AG09309 (cell line): Measurements from ENCODE around the gene GOLGA6L1.
"Not testable (repeated sequence)": the region's sequence is repeated elsewhere in the genome, so short reads cannot be mapped to it uniquely, and the experiment has no call there.

Source experiments
- DNase-seq: peaks from one replicate; pipeline ENCODE4 v3.0.0-alpha.2; 2010; ENCODE audit warnings: low read depth
- H3K4me3 ChIP-seq: 2 replicates; pipeline ENCODE4 v1.5.1; 2011; ENCODE audit warnings: mild to moderate bottlenecking, low read depth, low read length, moderate library complexity; ENCODE audit not compliant: control insufficient read depth
- CTCF ChIP-seq: IDR thresholded peaks from 2 replicates; pipeline ENCODE4 v1.5.1; 2011; ENCODE audit warnings: mild to moderate bottlenecking, low read depth, low read length, inconsistent platforms; ENCODE audit not compliant: insufficient read depth, control insufficient read depth; ENCODE audit errors: missing control alignments

Gene GOLGA6L1, protein sequence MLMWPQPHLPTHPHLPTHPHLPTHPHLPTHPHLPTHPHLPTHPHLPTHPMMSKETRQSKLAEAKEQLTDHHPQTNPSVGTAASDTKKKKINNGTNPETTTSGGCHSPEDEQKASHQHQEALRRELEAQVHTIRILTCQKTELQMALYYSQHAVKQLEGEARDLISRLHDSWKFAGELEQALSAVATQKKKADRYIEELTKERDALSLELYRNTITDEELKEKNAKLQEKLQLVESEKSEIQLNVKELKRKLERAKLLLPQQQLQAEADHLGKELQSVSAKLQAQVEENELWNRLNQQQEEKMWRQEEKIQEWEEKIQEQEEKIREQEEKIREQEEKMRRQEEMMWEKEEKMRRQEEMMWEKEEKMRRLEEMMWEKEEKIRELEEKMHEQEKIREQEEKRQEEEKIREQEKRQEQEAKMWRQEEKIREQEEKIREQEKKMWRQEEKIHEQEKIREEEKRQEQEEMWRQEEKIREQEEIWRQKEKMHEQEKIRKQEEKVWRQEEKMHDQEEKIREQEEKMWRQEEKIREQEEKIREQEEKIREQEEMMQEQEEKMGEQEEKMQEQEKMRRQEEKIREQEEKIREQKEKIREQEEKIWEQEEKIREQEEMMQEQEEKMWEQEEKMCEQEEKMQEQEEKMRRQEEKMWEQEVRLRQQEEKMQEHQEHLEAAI

DNA sequence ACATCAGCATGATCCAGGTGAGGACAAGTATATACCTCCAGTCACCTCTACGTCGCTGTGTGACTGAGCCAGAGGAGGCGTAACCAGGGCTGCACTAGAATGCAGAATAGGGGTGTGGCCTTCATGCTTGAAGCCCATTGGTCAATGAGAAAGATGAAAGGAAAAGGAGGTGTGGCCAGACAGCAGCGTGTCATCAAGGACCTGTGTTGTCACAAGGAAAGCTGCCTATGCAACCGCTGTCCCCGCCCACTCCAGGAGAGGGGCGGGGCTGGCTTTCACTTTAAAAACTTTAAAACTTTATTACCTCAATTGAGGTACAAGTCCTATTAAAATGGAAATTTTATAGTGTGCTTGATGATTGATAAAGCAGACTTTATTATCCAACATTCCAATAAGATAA is at the start of gene GOLGA6L1:
Gene GOLGA6L1, minus strand, starts transcription at position 101 of the 400 bp plus-strand sequence. Its CDS starts 91 bp downstream, at position 10.
- not testable (repeated sequence) for H3K4me3 ChIP-seq, DNase-seq

GRCh38 chr15:23181201-23181600 is 44.6 kb upstream of the GOLGA6L1 start:
- DNase-seq, H3K4me3 ChIP-seq: not testable (repeated sequence)

DNA sequence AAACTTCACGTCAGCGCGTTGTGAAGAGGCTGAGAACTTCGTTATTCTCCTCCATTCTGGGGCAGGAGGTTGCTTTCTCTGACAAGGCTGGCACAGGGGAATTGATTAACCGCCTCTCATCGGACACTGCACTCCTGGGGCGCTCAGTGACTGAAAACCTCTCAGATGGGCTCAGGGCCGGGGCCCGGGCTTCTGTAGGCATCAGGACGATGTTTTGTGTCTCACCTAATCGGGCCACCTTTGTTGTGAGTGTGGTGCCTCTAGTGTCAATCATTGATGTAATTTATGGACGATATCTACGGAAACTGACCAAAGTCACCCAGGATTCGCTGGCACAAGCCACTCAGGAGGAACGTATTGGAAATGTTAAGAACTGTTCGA is 43.9 kb upstream of the GOLGA6L1 start:
- DNase-seq, H3K4me3 ChIP-seq: not testable (repeated sequence)

DNA sequence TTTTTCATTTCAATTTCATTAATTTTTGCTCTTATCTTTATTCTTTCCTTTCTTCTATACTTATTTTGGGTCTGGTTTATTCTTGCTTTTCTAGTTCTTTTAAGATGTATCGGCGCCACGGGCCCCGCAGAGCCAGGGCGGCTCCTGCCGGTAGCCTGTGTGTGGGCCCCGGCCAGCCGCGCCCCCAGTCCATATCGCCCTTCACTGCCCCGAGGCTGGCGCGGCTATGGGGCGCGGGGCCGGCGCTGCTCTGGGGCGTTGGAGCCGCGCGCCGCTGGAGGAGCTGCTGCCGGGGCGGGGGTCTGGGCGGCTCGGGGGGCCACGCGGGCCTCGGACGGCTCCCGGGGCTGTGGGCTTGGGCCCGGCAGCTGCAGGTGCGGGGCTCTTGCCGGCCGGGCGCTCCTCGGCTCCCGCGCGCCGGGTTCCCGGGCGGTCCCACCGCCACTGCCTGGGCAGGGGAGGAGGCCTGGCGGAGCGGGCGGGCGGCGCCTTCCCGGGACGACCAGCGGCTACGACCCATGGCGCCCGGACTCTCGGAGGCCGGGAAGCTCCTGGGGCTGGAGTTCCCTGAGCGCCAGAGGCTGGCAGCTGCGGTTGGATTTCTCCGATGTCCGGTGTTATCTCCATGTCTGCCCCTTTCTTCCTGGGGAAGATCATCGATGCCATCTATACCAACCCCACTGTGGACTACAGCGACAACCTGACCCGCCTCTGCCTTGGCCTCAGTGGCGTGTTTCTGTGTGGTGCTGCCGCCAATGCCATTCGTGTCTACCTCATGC is 43.3 kb upstream of the GOLGA6L1 start:
- not testable (repeated sequence) for H3K4me3 ChIP-seq, DNase-seq

DNA sequence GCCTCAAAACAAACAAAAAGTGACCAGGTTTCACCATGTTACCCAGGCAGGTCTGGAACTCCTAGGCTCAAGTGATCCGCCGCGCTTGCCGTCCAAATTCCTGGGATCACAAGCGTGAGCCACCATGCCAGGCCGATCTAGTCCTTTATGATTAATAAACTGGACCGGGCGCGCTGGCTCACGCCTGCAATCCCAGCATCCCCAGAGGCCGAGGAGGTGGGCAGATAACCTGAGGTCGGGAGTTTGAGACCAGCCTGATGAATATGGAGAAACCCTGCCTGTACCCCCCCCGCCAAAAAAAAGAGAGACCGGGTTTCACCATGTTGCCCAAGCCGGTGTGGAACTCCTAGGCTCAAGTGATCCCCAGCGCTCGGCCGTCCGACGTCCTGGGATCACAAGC is 40.1 kb upstream of the GOLGA6L1 start:
- H3K4me3 ChIP-seq, DNase-seq: not testable (repeated sequence)

- not testable (repeated sequence) for H3K4me3 ChIP-seq, DNase-seq
These were observed 39.0 kb upstream of the GOLGA6L1 start for GRCh38 chr15:23175606-23176005.

GRCh38 chr15:23174609-23175140 is 38.1 kb upstream of the GOLGA6L1 start:
- not testable (repeated sequence) for DNase-seq, H3K4me3 ChIP-seq

GRCh38 chr15:23132787-23133186 is 3.8 kb downstream of the GOLGA6L1 start:
- not testable (repeated sequence) for DNase-seq

DNA sequence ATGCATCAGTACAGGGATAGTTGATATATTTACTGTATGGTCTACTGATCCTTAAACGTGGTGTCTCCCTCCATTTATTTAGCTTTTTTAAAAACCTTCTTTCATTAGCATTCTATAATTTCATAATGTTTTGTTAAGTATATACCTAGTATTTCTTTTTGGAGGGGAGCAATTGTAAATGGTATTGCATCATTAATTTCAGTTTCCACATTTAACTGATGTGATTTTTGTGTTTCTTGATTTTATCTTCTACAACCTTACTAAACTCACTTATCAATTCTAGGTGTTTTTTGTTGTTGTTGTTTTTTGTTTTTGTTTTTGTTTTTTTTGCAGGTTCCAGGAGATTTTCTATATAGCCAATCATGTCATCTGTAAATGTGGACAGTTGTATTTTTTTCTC is 18.4 kb downstream of the GOLGA6L1 start:
- no peak for TF ChIP-seq CTCF
- no peak for DNase-seq
- no peak overlapping the region for H3K4me3 ChIP-seq

More at GRCh38 chr15:23132787-23133186, 3.8 kb downstream of the GOLGA6L1 start:
- not testable (repeated sequence) for H3K4me3 ChIP-seq

GRCh38 chr15:23095796-23096195 is 40.8 kb downstream of the GOLGA6L1 start:
- no peak overlapping the region for H3K4me3 ChIP-seq
- no peak for TF ChIP-seq CTCF
- no peak for DNase-seq

GRCh38 chr15:23083115-23083514 is 53.5 kb downstream of the GOLGA6L1 start:
- H3K4me3 ChIP-seq = no peak overlapping the region
- DNase-seq = no peak
- no peak for TF ChIP-seq CTCF

DNA sequence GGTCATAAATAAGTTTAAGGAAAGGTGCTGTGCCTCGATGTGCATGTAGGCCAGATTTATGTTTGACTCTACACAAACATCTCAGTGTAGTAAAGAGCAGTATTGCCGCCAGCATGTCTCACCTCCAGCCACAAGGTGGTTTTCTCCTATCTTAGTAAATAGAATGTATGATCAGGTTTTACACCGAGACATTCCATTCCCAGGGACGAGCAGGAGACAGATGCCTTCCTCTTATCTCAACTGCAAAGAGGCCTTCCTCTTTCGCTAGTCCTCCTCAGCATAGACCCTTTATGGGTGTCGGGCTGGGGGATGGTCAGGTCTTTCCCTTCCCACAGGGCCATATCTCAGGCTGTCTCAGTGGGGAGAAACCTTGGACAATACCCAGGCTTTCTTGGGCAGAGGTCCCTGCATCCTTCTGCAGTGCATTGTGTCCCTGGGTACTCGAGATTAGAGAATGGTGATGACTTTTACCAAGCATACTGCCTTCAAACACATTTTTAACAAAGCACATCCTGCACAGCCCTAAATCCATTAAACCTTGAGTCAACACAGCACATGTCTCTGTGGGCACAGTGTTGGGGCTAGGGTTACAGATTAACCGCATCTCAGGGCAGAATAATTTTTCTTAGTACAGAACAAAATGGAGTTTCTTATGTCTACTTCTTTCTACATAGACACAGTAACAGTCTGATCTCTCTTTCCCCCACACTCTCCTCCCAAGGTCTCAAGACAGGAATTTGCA is 54.5 kb downstream of the GOLGA6L1 start:
- not testable (repeated sequence) for DNase-seq, H3K4me3 ChIP-seq
